OCI-LY7 (cell line): ENCODE measurements around the gene SRPRB.

Experiments used
- CTCF ChIP-seq: fragments of 200-600 bp; sonication (generic); conservative IDR thresholded peaks from 2 replicates; pipeline ENCODE4 v1.5.1; 2014; ENCODE audit warnings: mild to moderate bottlenecking, antibody characterized with exemption, low read length, moderate library complexity, mixed read lengths
- EZH2phosphoT487 ChIP-seq: fragments of 200-600 bp; sonication (generic); IDR thresholded peaks from 2 replicates; pipeline ENCODE4 v1.6.1; 2018; ENCODE audit warnings: low read depth, borderline replicate concordance, mild to moderate bottlenecking, mixed run types, antibody characterized with exemption, low read length, moderate library complexity, mixed read lengths

GRCh38 chr3:133836497-133837158 lies 31.0 kb downstream of the SRPRB start:
- TF ChIP-seq CTCF: no peak
- TF ChIP-seq EZH2phosphoT487: no peak
